ENCODE data around the gene LRRC8D.
A peak's percentile ranks its signal among the peaks of the same experiment; 100 is the strongest.

Gene LRRC8D

GRCh38 chr1:89952605-89953130 lies 131.8 kb downstream of the LRRC8D start:
- TF ChIP-seq GATA1 (IDR thresholded peaks at IDR 0.05; ENCODE audit: low read depth, low read length) (no peak), POLR2A (IDR thresholded peaks at IDR 0.05; ENCODE audit: low read length) (no peak)
- DNase-seq: no peak

GRCh38 chr1:89953131-89953626 lies 132.3 kb downstream of the LRRC8D start:
- DNase-seq: peak; percentile 72 to 78

GRCh38 chr1:89953929-89954328 lies 133.1 kb downstream of the LRRC8D start:
- TF ChIP-seq POLR2A (IDR thresholded peaks at IDR 0.05; ENCODE audit: low read length) (no peak), GATA1 (IDR thresholded peaks at IDR 0.05; ENCODE audit: low read depth, low read length) (no peak)
- no peak for DNase-seq

More at GRCh38 chr1:89953131-89953626, 132.3 kb downstream of the LRRC8D start:
- TF ChIP-seq POLR2A (IDR thresholded peaks at IDR 0.05; ENCODE audit: low read length): no peak
- TF ChIP-seq GATA1 (IDR thresholded peaks at IDR 0.05; ENCODE audit: low read depth, low read length): no peak

- DNase-seq: no peak
- TF ChIP-seq GATA1 (IDR thresholded peaks at IDR 0.05; ENCODE audit: low read depth, low read length): no peak
- no peak for TF ChIP-seq POLR2A (IDR thresholded peaks at IDR 0.05; ENCODE audit: low read length)
Observed at GRCh38 chr1:89954401-89954800, 133.6 kb downstream of the LRRC8D start.

DNA sequence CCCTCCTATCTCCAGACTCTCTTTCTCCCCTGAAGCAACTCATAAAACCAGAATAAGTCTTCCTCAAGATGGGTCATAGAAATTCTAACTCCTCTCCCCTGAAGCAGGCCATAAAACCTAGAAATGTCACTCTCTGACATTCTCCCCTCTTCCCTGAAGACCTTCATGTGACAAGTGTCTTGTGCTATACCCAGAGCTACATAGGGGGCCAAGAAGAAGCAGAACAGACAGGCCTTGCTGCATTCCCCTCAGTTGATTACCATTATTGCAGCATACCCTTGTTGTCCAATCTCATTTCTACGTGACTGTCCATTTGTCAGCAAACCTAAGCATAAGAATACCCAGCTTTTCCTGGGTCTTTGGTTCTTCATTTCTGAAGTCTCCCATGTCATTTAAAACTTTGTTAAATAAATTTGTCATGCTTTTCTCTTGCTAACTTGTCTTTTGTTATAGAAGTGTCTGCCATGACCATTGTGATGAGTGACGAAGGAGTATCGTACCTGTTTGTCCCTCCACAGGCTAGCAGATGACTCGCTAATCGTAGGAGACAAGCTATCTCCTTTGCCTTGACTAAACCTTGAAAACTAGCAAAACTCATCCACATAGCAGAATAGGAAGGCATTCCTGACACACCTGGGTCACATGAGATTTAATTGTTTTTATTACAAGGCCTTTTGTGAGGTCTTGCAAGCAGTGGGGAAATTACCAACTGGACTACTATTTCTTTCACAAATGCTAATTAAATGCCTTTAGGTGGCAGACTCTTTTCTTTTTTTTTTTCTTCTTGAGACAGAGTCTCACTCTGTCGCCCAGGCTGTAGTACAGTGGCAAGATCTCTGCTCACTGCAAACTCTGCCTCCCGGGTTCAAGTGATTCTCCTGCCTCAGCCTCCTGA lies 134.7 kb downstream of the LRRC8D start:
- TF ChIP-seq POLR2A (IDR thresholded peaks at IDR 0.05; ENCODE audit: low read length): no peak
- no peak for TF ChIP-seq GATA1 (IDR thresholded peaks at IDR 0.05; ENCODE audit: low read depth, low read length)
- DNase-seq: no peak

GRCh38 chr1:89957107-89957506 lies 136.3 kb downstream of the LRRC8D start:
- TF ChIP-seq GATA1 (IDR thresholded peaks at IDR 0.05; ENCODE audit: low read depth, low read length): no peak
- no peak for TF ChIP-seq POLR2A (IDR thresholded peaks at IDR 0.05; ENCODE audit: low read length)
- peak; percentile 13 to 28 for DNase-seq

- TF ChIP-seq GATA1 (IDR thresholded peaks at IDR 0.05; ENCODE audit: low read depth, low read length) (no peak), POLR2A (IDR thresholded peaks at IDR 0.05; ENCODE audit: low read length) (no peak)
- DNase-seq: no peak
Observed at GRCh38 chr1:89958851-89959654, 138.2 kb downstream of the LRRC8D start.

GRCh38 chr1:89959719-89960118 lies 138.9 kb downstream of the LRRC8D start:
- TF ChIP-seq GATA1 (IDR thresholded peaks at IDR 0.05; ENCODE audit: low read depth, low read length) (no peak), POLR2A (IDR thresholded peaks at IDR 0.05; ENCODE audit: low read length) (no peak)
- DNase-seq: no peak

DNA sequence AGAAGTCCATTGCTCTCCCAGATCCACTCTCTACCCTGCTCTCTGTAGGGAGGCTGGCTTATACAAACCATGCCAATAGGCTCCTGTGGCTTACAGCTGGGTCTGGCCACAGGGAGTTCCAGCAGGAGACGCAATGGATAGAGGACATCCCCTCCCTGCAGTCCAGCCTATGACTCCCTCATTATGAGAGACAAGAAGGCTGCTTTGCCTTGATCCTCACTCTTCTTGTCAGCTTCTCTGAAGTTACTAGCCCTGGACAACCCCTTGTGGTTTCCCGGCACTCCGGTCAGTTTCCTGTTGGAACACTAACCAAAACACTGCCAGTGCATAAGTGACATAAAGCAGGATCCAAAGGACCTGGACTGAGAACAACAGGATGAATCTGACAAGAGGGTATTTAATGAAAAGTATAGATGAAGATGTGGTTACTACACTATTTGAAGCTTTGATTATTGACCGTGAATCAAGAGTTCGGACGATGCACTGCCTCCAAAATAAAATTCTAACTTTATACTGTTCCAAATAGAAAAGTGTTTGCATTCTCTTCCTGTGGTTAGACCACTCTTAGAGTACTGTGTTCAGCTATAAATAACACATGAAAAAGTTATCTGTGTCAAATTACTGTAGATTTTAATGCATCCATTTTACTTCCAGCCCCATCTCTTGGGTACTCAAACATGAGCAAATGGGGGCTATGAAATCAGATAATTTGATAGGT lies 141.4 kb downstream of the LRRC8D start:
- TF ChIP-seq GATA1 (IDR thresholded peaks at IDR 0.05; ENCODE audit: low read depth, low read length): no peak
- TF ChIP-seq POLR2A (IDR thresholded peaks at IDR 0.05; ENCODE audit: low read length): no peak
- DNase-seq: no peak

DNA sequence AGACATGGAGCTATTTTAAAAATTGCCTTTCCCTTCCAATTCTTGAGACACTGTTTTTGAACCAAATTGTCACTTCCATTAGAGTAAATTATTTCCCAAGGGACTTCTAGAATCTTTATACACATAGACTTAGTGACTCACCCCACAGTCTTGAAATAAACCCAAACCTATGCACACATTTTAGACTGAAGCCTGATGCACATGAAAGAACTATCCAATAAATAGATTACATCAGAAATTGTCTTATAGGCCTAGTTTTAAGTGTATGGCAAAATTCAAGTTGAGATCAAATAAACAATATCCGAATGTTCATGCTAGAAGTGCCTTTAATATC lies 141.9 kb downstream of the LRRC8D start:
- no peak for DNase-seq
- TF ChIP-seq GATA1 (IDR thresholded peaks at IDR 0.05; ENCODE audit: low read depth, low read length) (no peak), POLR2A (IDR thresholded peaks at IDR 0.05; ENCODE audit: low read length) (no peak)

GRCh38 chr1:89965193-89965768 lies 144.4 kb downstream of the LRRC8D start:
- peak in 1 of 2 experiments; percentile 32 for DNase-seq
- no peak for TF ChIP-seq GATA1 (IDR thresholded peaks at IDR 0.05; ENCODE audit: low read depth, low read length)

DNA sequence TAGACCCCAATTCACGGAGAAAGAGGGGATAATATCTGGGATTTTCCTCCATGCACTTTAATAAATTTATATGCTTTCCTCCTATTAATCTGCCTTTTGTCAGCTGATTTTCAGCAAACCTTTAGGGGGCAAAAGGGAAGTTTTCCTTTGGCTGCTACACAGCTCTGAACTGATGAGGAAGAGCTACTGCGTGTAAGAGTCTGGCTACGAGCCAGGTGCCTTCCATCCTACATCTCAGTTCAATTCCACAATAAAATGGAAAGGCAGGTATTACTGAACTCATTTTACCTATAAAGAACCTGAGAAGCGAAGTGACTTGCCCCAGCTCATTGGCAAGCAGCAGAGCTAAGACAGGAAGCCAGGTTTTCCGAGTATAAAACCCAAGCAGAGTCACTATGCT lies 145.8 kb downstream of the LRRC8D start:
- DNase-seq: no peak
- no peak for TF ChIP-seq GATA1 (IDR thresholded peaks at IDR 0.05; ENCODE audit: low read depth, low read length)
- TF ChIP-seq POLR2A (IDR thresholded peaks at IDR 0.05; ENCODE audit: low read length): no peak

DNA sequence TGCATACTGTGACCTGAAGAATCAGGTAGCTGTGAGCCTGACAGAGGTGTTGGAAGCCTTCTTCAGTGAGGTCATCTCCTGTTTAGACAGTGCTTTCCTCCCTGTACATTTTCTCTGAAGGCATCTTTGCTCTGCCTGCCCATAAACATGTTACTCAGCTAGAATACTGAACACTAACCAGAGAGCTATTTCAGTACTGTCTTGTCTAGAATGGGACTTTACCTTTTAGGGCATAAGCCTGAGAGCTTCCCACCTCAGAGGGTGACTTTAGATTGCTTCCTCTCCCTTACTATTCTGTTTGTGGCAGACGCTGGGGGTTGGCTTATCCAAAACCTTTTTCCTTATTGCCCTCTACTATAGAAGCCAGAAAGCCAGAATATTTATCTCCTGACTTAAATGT lies 150.8 kb downstream of the LRRC8D start:
- TF ChIP-seq POLR2A (IDR thresholded peaks at IDR 0.05; ENCODE audit: low read length): no peak
- no peak for TF ChIP-seq GATA1 (IDR thresholded peaks at IDR 0.05; ENCODE audit: low read depth, low read length)
- DNase-seq: no peak
